ENCODE measurements around the gene INSRR. TPM values are rescaled to one million over a fixed set of nuclear protein-coding genes. Genes with fewer than 3 reads are reported as not detected.

Gene INSRR
- total RNA-seq, 1 experiment from 2014 or later, result not detected

DNA sequence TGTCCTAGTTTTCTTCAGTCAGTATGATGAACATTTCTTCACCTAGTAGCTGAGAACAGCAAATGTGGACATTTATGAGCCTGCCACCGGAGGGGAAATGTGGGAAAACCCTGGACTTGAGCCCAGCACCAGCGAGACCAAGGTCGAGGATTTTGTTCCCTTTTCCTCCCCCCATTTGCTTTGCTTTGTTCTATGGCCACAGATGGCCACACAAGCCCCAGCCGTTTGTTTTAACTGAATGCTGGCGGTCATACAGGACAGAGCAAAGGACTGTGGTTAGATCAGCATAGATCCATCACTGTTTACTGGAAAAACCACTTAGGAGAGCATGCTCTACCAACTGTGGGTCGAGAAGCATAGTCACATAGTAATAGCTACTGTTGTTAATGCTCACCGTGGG, 63.1 kb downstream of the INSRR start:
- H3K36me3 ChIP-seq (replicated peaks; ENCODE audit: control insufficient read depth, insufficient read depth, low read length), result peaks cover 44% of the 10 kb centered on the region
- DNase-seq, result no peak
- H3K27me3 ChIP-seq (ENCODE audit: control insufficient read depth, insufficient read depth, low read length), result no peaks in the 10 kb centered on the region
- H3K4me3 ChIP-seq (ENCODE audit: insufficient read depth, low read depth, low read length), result no peak overlapping the region

DNA sequence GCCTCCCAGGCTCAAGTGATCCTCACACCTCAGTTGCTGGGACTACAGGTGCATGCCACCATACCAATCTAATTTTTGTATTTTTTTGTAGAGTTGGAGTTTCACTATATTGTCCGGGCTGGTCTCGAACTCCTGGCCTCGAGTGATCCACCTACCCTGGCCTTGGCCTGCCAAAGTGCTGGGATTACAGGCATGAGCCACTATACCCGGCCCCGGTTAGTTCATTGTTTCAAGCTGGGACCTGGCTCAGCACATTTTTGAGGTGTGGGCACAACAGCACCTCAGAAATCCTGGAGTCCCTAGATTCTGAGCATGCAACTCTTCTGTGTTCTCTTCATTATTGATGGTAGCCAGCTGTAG, 63.6 kb downstream of the INSRR start:
- DNase-seq, result no peak
- H3K36me3 ChIP-seq (replicated peaks; ENCODE audit: control insufficient read depth, insufficient read depth, low read length), result peaks cover 45% of the 10 kb centered on the region

DNA sequence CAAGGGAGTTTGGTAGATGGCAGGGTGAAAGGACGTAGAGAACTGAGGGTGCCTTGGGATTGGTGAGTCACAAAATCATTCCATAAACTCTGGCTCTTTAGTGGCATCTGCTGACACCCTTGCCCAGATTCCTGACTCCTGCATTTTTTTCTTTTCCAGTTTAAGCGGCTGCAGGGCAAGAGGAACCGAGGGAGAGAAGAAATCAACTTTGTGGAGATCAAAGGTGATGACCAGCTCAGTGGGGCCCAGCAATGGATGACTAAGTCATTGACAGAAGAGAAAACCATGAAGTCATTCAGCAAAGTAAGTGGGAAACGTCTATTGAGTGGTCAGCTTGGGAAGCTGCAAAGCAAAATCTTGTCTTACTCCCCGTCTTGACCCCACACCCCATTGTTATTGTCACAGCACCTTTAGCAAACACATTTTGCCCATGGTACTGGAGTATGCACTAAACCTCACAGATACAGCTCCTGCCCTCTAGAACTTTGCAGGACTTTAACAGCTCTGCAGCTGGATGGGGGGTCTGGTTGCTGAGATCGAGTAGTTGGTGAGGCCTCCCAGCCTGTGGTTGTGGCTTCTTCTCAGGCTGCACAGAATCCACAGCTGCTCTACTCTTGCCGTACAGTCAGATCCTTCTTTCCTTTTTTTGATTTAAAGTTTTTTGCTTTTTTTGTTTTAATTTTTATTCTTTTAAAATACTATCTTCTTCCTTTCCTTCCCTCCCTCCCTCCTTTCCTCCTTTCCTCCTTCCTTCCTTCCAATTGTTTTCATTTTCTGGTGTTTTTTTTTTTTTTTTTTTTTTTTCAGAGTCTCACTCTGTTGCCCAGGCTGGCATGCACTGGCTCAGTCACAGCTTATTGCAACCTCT, 64.2 kb downstream of the INSRR start:
- Histone ChIP-seq H3K27me3 (ENCODE audit: control insufficient read depth, insufficient read depth, low read length) (no peaks in the 10 kb centered on the region), H3K36me3 (replicated peaks; ENCODE audit: control insufficient read depth, insufficient read depth, low read length) (peaks cover 43% of the 10 kb centered on the region), H3K4me3 (ENCODE audit: insufficient read depth, low read depth, low read length) (no peak overlapping the region)
- no peak for DNase-seq

More for the DNA sequence above, 63.6 kb downstream of the INSRR start:
- Histone ChIP-seq H3K4me3 (ENCODE audit: insufficient read depth, low read depth, low read length) (no peak overlapping the region), H3K27me3 (ENCODE audit: control insufficient read depth, insufficient read depth, low read length) (no peaks in the 10 kb centered on the region)

Other genes starting within 250 kb of the INSRR start
- 0.73 and 1.3 TPM in 2 replicates for gene HAPLN2, start 239.7 kb downstream of the INSRR start, total RNA-seq (2014; rRNA removed; shearing (Covaris generic))
- gene BCAN, start 217.0 kb downstream of the INSRR start, total RNA-seq (2014; rRNA removed; shearing (Covaris generic)), result 1.7 and 4.1 TPM in 2 replicates
- gene NES, start 181.7 kb downstream of the INSRR start, total RNA-seq (2014; rRNA removed; shearing (Covaris generic)), result 220 and 231 TPM in 2 replicates
- gene CRABP2, start 153.5 kb downstream of the INSRR start, total RNA-seq (2014; rRNA removed; shearing (Covaris generic)), result 137 and 190 TPM in 2 replicates
- 25.7 and 33.1 TPM in 2 replicates for gene METTL25B, start 130.6 kb downstream of the INSRR start, total RNA-seq (2014; rRNA removed; shearing (Covaris generic))
- gene ISG20L2, start 130.4 kb downstream of the INSRR start, total RNA-seq (2014; rRNA removed; shearing (Covaris generic)), result 55.2 and 56.4 TPM in 2 replicates
- gene MRPL24, start 118.0 kb downstream of the INSRR start, total RNA-seq (2014; rRNA removed; shearing (Covaris generic)), result 92.1 and 105 TPM in 2 replicates
- 408 and 515 TPM in 2 replicates for gene HDGF, start 107.4 kb downstream of the INSRR start, total RNA-seq (2014; rRNA removed; shearing (Covaris generic))
- 90.6 and 107 TPM in 2 replicates for gene PRCC, start 91.6 kb downstream of the INSRR start, total RNA-seq (2014; rRNA removed; shearing (Covaris generic))
- 4.3 and 8.4 TPM in 2 replicates for gene SH2D2A, start 42.3 kb downstream of the INSRR start, total RNA-seq (2014; rRNA removed; shearing (Covaris generic))
- 0.07 and 0.22 TPM in 2 replicates for gene NTRK1, start 1.7 kb upstream of the INSRR start, total RNA-seq (2014; rRNA removed; shearing (Covaris generic))
- gene PEAR1, start 34.6 kb upstream of the INSRR start, total RNA-seq (2014; rRNA removed; shearing (Covaris generic)), result 1.2 and 1.8 TPM in 2 replicates
- gene LRRC71, start 61.5 kb upstream of the INSRR start, total RNA-seq (2014; rRNA removed; shearing (Covaris generic)), result not detected in 2 replicates
- 44.7 and 46.0 TPM in 2 replicates for gene ARHGEF11, start 186.6 kb upstream of the INSRR start, total RNA-seq (2014; rRNA removed; shearing (Covaris generic))
- 0.74 and 1.1 TPM in 2 replicates for gene ETV3L, start 240.7 kb upstream of the INSRR start, total RNA-seq (2014; rRNA removed; shearing (Covaris generic))